ELR (cell line): ENCODE measurements around the gene APOH.
A peak's percentile ranks its signal among the peaks of the same experiment; 100 is the strongest.
"Not testable (repeated sequence)": the region's sequence is repeated elsewhere in the genome, so short reads cannot be mapped to it uniquely, and the experiment has no call there.

ENCODE experiments used
- DNase-seq: peaks from one replicate; pipeline ENCODE4 v3.0.0-alpha.2; 2015; ENCODE audit warnings: low read depth

Gene APOH

GRCh38 chr17:66228887-66229782 lies at the start of gene APOH:
Gene APOH (minus strand): TSS chr17:66229415. CDS start chr17:66229379, 36 bp downstream.
- DNase-seq = no peak

DNA sequence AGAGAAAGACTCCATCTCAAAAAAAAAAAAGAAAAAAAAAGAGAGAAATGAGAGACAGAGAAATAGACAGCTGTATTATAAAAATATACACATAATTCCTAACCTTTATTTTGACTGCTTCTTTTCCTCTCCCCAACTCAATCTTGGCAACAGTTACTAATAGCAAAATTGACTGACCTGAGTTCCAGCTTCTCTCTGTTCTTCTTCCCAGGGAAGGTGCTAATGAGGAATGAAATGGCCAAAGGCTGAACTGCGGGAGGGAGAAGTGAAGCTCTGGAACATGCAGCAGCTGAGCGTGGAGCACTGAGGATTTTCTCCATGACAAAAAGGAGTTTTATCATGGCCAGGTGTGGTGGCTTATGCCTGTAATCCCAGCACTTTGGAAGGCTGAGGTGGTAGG lies 48.0 kb upstream of the APOH start:
- DNase-seq = no peak

DNA sequence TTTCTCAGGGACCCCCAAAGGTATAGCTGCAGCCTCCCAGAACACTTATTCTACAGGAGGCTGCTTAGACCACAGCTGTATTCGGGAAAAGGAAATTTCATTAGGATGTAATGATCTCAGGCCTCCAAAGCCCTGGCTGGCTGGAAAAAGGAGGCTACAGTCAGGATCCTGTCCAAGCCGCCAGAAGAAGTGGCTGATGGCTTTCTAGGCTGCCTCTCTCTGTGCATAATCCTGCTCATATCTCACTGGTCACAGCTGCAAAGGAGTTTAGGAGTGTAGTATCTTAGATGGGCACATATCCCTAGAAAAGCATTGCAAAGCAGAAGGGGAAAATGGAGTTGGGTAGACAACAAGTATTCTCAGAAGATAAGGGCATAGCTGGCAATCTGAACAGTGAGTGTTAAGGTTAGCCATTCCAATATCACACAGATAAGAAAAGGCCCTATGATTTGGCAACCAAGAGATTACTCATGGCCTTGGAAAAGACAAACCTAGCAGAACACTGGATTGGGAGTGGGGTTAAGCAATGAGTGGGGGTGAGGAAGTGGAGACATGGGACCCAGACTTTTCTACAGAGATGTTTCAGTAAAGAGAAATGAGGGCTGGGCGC lies 47.2 kb upstream of the APOH start:
- peak; percentile 58 for DNase-seq

GRCh38 chr17:66275651-66276050 lies 46.4 kb upstream of the APOH start:
- peak; percentile 99 for DNase-seq

DNA sequence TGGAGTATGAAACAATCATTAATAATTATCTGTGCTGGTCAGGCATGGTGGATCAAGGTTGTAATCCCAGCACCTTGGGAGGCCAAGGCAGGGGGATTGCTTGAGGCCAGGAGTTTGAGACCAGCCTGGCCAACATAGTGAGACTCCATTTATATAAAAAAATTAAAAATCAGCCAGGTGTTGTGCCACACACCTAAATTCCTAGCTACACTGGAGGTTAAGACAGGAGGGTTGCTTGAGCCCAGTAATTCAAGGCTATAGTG lies 44.3 kb upstream of the APOH start:
- no peak for DNase-seq

DNA sequence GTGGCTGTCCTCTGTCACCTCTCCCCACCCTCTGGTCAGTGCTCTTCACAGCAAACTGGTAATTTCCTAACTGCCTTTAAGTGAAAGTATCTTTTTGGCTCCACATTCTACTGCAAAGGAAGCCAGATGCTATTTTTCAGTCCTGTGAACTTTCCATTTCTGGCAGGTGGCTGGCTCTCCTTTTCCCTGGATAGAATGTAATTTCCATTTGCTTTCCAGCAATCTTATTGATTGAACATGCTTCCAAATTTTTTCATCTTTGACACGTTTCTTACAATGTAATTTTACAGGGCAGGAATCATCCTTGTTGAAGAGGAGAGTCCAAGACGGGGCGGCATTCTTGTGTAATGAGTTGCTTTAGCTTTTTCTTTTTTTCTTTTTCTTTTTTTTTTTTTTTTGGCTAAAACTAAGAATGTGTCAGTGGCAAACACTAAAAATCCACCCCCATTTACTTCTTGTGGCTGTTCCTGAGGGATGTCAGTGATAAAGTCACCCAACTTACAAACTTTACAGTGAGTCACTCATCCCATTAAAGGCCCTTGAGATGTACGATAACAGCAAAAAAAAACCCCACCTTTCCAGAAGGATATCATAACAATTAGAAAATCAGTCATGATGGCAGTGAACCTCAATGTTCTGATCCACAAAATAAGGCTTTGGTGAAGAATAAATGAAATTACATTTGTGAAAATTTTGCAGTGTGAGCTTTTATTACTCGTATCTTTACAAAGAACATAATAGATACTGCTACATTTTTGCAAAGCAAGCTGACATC lies 43.8 kb upstream of the APOH start:
- peak; percentile 98 for DNase-seq

GRCh38 chr17:66271512-66271911 lies 42.3 kb upstream of the APOH start:
- no peak for DNase-seq

DNA sequence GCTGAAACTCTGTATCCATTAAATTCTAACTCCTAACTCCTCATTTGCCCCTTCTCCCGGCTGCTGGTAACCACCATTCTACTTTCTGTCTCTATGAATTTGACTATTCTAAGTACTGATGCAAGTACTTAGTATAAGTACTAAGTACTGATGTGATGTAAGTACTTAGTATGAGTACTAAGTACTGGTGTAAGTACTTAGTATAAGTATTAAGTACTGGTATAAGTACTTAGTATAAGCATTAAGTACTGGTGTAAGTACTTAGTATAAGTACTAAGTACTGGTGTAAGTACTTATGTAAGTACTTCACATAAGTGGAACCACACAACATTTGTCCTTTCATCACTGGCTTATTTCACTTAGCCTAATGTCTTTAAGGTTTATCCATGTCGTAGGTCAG lies 40.9 kb upstream of the APOH start:
- no peak for DNase-seq

GRCh38 chr17:66268247-66268927 lies 39.2 kb upstream of the APOH start:
- DNase-seq = peak; percentile 66

GRCh38 chr17:66264696-66265095 lies 35.5 kb upstream of the APOH start:
- DNase-seq = no peak

GRCh38 chr17:66262767-66263166 lies 33.6 kb upstream of the APOH start:
- no peak for DNase-seq

- DNase-seq = no peak
Measured at GRCh38 chr17:66260688-66261087, 31.5 kb upstream of the APOH start.

DNA sequence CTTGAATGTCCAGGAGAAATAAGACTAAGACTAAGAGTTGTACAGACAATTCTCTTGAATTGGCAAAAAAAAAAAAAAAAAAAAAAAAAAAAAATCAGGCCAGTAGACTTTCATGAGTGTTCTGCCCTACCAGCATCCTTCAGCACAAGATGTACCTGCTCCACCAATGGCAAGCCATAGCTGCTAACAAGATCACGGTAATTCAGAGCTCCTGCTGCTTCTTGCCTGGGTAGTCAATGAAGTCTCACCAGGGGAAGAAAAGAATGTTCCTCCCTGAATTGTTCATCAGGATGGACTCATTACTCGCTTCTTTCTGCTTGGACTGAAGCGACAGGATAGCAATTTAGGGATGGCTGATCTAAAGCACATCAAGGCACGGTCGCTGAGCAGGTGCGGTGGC lies 31.1 kb upstream of the APOH start:
- no peak for DNase-seq

DNA sequence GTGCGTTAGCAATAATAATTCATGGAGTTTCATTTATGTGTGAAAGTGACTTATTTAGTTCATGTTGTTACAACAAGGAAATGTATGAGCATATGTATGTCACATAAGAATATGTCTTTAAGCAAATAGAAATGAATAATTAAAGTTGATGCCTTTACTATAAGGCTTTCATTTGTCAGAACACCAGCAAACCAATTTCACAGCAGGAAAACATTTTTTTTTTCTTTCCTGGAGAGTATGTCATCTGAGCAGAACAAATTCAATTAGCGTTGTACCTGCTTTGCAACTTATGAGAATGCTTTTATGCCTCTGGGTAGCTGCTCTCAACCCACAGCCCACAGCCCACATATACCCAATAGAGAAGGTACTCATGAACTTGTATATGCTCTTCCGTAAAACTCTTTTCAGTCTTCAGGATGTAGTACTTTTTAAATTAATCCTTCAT lies 26.3 kb upstream of the APOH start:
- no peak for DNase-seq

DNA sequence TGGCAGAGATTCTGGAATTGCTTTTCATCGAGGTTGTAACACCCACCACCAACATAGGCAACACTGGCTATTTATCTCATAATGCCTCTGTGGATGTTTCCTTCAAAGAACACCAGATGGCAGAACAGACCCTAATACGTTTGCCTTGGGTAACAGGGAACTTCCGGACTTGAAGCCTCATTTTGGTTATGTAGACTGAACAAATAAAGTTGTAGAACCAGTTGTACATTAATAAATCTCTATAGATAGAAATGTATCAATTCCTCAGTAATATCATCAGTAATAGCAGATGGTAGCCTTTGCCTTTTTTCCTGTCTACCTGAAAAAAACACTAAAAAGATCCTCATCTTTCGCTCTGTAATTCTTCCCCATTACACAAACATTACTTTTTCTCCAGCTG lies 25.9 kb upstream of the APOH start:
- DNase-seq = peak; percentile 88

GRCh38 chr17:66253458-66253857 lies 24.2 kb upstream of the APOH start:
- DNase-seq = not testable (repeated sequence)

GRCh38 chr17:66250686-66251085 lies 21.5 kb upstream of the APOH start:
- no peak for DNase-seq

DNA sequence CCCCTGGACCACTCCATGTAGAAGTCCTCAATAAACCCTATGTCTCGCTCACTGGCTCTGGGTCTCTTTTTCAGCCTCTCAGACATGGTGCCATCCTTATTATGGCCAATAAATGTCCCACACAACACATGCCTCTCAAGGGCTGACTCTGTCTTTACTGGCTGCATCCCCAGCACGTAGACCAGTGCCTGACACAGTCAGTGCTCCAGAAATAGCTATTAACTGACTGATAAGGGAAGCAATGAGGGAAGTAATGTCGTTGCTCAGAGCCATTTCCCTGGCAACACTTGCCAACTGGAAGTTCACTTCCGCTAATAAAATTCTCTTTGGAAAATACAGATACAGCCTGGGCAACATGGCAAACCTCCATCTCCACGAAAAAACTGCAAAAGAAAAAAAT lies 19.1 kb upstream of the APOH start:
- no peak for DNase-seq

- DNase-seq = no peak
Measured at GRCh38 chr17:66241839-66242238, 12.6 kb upstream of the APOH start.

DNA sequence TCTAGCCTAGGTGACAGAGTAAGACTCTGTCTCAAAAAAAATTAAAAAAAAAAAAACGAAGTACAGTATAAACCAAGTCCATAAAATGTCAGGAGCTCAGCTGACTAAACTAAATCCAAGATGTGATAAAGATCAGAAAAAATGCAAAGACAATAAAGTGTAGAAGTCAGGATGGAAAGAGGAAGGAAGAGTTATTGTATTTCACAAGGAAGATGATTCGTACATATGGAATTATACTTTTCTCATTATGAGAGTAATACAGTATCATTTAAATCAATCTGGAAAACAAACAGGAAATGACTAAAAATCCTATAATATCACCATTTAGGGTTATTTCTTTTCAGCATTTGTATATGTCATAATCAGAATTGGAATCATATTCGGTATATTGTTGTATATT lies 11.4 kb upstream of the APOH start:
- peak; percentile 70 for DNase-seq

- no peak for DNase-seq
Measured at GRCh38 chr17:66240013-66240412, 10.8 kb upstream of the APOH start.

- no peak for DNase-seq
Measured at GRCh38 chr17:66235377-66235994, 6.3 kb upstream of the APOH start.
